HG02938 (cell line): ENCODE data around the gene CXCL6.

Experiments used
- ATAC-seq: cut with Tn5 transposase; IDR thresholded peaks from one replicate; pipeline ENCODE4 v1.9.1; 2021; ENCODE audit warnings: mild to moderate bottlenecking, moderate library complexity; ENCODE audit not compliant: unreplicated experiment

The CXCL6 gene

DNA sequence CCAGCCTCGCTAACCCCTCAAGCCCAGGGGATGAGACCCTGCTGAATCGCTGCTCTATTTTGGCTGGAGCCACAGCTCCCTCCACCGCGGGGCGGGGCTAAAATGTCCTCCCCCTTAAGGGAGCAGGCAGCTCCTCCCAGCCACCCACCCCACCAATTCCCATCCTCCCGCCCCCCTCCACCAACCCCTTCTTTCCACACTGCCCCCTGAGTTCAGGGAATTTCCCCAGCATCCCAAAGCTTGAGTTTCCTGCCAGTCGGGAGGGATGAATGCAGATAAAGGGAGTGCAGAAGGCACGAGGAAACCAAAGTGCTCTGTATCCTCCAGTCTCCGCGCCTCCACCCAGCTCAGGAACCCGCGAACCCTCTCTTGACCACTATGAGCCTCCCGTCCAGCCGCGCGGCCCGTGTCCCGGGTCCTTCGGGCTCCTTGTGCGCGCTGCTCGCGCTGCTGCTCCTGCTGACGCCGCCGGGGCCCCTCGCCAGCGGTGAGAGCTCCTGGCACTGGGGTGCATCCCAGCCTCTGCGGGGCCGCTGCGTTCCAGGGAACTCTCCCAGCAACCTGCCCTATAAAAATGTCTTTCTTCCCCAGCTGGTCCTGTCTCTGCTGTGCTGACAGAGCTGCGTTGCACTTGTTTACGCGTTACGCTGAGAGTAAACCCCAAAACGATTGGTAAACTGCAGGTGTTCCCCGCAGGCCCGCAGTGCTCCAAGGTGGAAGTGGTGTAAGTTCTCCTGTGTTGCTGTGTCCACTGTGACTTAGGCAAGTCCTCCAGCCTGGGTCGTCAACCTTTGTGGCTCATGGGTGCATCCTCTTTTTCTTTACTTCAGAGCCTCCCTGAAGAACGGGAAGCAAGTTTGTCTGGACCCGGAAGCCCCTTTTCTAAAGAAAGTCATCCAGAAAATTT is at the start of gene CXCL6:
TSS of gene CXCL6 (plus strand) at position 306 of the 907 bp plus-strand sequence. CDS start at position 379, 73 bp downstream.
- ATAC-seq, result no peak

- no peak for ATAC-seq
Measured at GRCh38 chr4:73788411-73788810, 48.1 kb upstream of the CXCL6 start.

DNA sequence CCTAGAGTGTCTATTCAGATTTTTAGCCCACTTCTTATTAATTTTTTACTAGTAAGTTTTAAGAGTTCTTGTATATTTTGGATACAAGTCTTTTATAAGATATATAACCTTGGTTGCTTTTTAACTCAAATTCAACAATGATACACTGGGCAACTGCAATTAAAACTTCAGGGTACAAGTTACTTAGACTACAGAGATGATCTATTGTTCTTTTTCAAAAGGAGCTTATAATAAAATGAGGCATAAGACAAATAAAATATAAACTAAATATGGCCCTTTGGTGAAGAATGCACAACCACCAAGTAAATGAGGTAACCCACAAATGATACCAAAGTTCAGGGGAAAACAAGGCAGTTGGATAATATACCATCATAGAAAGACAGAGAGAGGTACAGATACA is 37.6 kb upstream of the CXCL6 start:
- no peak for ATAC-seq

GRCh38 chr4:73800206-73800605 is 36.3 kb upstream of the CXCL6 start:
- no peak for ATAC-seq

DNA sequence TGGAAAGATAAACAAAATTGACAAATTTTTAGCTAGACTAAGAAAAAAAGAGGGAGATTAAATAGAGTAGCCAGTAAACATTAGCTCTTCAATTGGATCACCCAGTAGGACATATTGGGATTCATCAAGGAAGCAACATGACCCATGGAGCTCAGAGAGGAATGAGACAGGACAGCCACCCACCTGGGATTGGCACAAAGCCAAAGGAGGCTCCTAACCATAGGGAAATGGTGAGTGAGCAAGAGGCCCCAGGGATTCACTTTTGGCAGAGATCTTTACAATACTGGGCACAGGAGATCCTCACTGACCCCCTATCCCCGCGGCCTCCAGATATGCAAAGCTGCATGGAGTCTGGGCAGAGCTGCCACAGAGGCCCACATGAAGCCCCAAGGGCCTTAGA is 34.8 kb upstream of the CXCL6 start:
- no peak for ATAC-seq

GRCh38 chr4:73803213-73803612 is 33.3 kb upstream of the CXCL6 start:
- no peak for ATAC-seq

GRCh38 chr4:73810191-73810590 is 26.3 kb upstream of the CXCL6 start:
- ATAC-seq, result no peak

- ATAC-seq, result no peak
Measured at GRCh38 chr4:73811841-73812240, 24.6 kb upstream of the CXCL6 start.

GRCh38 chr4:73814679-73815078 is 21.8 kb upstream of the CXCL6 start:
- no peak for ATAC-seq

GRCh38 chr4:73815145-73815544 is 21.3 kb upstream of the CXCL6 start:
- no peak for ATAC-seq

DNA sequence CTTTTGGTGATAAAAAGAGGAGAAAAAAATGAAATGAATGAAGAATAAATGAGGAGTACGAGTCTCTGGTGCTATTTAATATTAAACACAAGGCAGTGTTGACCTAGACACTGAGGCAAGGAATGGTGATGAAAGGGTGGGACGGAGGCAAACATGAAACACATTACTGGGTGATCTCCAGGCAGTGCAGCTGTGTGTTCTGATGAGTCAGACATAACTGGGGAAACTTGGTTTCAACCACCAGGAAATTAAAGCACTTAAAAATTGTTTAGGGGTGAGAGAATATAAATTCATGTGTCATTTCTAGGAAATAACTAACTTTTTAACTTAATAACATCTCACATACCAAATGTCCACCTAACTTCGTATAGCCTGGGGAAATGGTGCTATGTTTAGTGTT is 19.7 kb upstream of the CXCL6 start:
- ATAC-seq, result no peak

DNA sequence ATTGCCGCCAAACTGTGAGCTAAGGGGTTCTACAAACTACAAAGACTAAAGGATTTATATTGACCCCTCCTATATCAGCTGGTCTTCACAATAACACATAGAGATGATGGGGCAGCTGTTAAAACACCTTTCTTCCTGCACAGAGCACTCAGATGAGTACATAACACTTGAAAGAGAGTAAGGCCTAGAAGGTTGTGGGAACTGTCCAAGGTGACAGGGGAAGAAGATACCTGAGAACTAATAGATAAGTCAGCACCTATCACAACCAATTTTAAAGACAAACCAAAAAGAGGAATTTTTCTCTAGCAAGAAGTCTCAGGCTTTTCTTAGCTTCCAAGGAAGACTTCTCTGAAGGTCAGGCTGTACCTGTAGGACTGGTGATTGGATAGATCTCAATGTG is 19.1 kb upstream of the CXCL6 start:
- no peak for ATAC-seq

DNA sequence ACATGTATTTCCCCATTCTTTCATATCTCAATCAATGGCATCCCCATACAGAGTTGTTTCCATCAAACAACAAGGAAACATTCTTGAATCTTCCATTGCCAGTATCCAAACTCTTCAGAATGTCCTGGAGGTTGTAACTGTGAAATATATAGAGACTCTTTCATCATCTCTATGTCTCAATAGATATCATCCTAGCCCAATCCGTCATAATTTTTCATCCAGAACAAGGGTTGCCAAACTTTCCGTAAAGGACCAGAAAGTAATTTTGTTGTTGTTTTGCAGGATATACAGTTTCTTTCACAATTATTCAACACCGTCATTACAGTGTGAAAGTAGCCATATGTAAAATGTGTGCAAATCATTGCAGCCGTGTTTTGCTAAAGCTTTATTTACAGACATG is 15.2 kb upstream of the CXCL6 start:
- ATAC-seq, result no peak

GRCh38 chr4:73822389-73822788 is 14.1 kb upstream of the CXCL6 start:
- ATAC-seq, result no peak

GRCh38 chr4:73822812-73823504 is 13.5 kb upstream of the CXCL6 start:
- ATAC-seq, result no peak

- ATAC-seq, result no peak
Measured at GRCh38 chr4:73823760-73824159, 12.7 kb upstream of the CXCL6 start.

DNA sequence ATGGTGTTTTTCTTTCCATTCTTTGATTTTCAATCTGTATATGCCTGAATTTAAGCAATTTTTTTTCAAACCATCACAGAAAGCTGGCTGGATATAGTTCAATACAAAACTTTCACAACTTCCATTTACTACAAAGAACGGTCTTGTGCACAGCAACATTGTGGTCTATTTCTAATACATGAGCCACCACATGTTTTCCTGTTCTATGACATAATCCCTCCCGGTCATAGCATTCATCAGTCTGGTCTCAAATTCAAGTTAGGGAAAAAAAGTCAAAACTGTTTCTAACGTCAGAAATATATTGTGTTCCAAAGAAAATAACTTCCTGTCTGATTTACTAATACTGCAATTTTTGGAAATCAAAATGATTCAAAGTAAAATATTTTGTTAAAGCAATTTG is 7.5 kb upstream of the CXCL6 start:
- no peak for ATAC-seq

GRCh38 chr4:73831569-73831968 is 4.9 kb upstream of the CXCL6 start:
- no peak for ATAC-seq

DNA sequence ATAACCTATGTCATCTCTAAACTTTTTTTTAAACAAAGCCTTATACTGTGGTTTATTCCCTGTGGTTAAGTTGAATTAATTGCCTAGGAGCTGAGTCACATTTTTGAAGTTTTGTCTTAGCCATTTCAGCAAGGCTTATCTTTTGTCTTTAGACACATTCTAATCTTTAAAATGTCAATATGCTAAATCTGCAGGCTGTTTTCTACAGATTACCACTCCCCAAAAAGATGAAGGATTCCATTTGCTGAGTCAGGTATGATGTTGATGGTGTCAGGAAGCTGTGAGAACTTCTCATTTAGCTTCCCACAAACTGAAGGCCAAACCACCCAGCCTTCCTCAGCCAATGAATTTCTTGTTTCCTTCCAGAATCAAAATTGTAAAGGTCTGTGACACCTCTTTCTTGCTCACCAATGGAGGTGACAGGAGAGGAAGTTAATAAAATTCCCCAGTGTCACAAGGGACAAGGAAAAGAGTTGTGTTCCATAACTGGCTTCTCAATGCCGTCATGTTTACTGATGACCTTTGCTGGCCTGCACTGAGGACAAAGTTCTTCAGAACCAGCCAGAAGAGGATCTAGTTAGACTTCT is 3.7 kb upstream of the CXCL6 start:
- ATAC-seq, result no peak

DNA sequence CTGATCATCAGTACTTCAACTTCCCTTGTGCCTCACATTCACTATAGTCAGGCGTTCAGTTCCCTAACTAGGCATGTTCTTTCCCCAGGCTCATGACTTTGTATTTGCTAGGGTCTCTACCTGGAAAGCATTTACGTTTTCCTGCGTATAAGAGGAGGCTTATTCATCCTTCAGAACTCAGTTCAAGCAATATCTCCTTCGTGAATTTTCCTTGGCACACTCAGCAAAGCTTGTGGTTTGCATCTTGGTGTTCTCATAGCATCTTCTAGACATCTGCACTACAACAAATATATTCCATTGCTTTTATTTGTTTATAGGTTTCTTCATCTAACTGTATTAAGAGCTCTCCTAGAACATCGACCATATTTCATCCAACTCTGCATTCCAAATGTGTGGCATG is 2.6 kb downstream of the CXCL6 start:
- ATAC-seq, result no peak

DNA sequence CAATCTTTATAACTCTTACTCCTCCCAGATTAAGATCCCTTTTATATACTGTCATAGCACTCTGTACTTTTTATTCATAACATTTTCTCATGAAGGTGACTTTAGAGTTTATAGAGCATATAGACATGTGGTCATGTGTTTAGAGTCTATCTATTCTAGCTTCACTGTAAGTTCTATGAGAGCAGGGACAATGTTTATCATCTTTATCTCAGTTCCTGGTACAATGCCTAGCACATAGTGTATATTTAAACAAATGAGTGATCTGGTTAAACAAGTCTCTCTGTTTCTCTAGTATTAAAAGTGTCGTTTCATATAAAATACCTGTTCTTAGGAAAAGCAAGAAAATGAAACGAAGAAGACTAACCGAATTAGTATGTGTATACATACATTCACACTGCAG is 3.2 kb downstream of the CXCL6 start:
- no peak for ATAC-seq
